K562 (cell line): ENCODE results near the gene SYPL2. TPM values are rescaled to one million over a fixed set of nuclear protein-coding genes. Genes with fewer than 3 reads are reported as not detected.
A peak's percentile ranks its signal among the peaks of the same experiment; 100 is the strongest.

Experiments used
- ARNT ChIP-seq, 2 experiments: fragments of 450-650 bp; IDR thresholded peaks; 2 replicates each; pipeline ENCODE4 v1.6.1; 2016; ENCODE audit warnings: mild to moderate bottlenecking in 1 of 2
- BCOR ChIP-seq: fragments of 450-650 bp; IDR thresholded peaks from 2 replicates; pipeline ENCODE4 v1.6.1; 2016
- CCAR2 ChIP-seq: fragments of 200-400 bp; formaldehyde crosslinking; IDR thresholded peaks from 2 replicates; pipeline ENCODE4 v1.6.1; 2017; ENCODE audit warnings: mild to moderate bottlenecking, low read depth, low read length
- CHCHD3 ChIP-seq: fragments of 250-450 bp; sonication (Bioruptor Pico); IDR thresholded peaks from 2 replicates; pipeline ENCODE4 v2.1.2; 2022; ENCODE audit warnings: mild to moderate bottlenecking
- GATA2 ChIP-seq: sonication (generic); formaldehyde crosslinking; IDR thresholded peaks from 2 replicates; pipeline ENCODE4 v1.4.0; 2020; ENCODE audit warnings: mild to moderate bottlenecking, missing genetic modification reagents
- IRF2 ChIP-seq: sonication (generic); formaldehyde crosslinking; IDR thresholded peaks from 2 replicates; pipeline ENCODE4 v1.8.1; 2022; ENCODE audit warnings: mild to moderate bottlenecking, missing genetic modification reagents
- MTF1 ChIP-seq: fragments of 250-450 bp; sonication (Bioruptor Pico); IDR thresholded peaks from 2 replicates; pipeline ENCODE4 v1.9.0; 2021; ENCODE audit warnings: moderate library complexity, mild to moderate bottlenecking, inconsistent platforms, borderline replicate concordance
- NFATC3 ChIP-seq: fragments of 450-650 bp; IDR thresholded peaks from 2 replicates; pipeline ENCODE4 v1.6.1; 2017; ENCODE audit warnings: mild to moderate bottlenecking
- NFXL1 ChIP-seq: fragments of 450-650 bp; formaldehyde crosslinking; IDR thresholded peaks from 2 replicates; pipeline ENCODE4 v1.4.0; 2021; ENCODE audit warnings: mild to moderate bottlenecking
- PBX2 ChIP-seq, 2 experiments: IDR thresholded peaks in 1 of 2; conservative IDR thresholded peaks in 1 of 2; 2 replicates each; pipeline ENCODE4 v1.6.1; 2016; ENCODE audit warnings: low read depth in 2 of 2, mild to moderate bottlenecking in 1 of 2, missing compliant biosample characterization in 1 of 2, missing genetic modification characterization in 1 of 2, moderate library complexity in 1 of 2
- POLR2AphosphoS5 ChIP-seq: IDR thresholded peaks from 2 replicates; pipeline ENCODE4 v1.6.1; 2011; ENCODE audit warnings: mild to moderate bottlenecking, low read depth, low read length, moderate library complexity; ENCODE audit not compliant: control insufficient read depth, insufficient read depth
- SMARCE1 ChIP-seq: fragments of 450-650 bp; IDR thresholded peaks from 2 replicates; pipeline ENCODE4 v1.7.1; 2016; ENCODE audit warnings: mild to moderate bottlenecking
- SP2 ChIP-seq: IDR thresholded peaks from 2 replicates; pipeline ENCODE4 v1.6.1; 2011; ENCODE audit warnings: mild to moderate bottlenecking, low read depth, low read length, moderate library complexity; ENCODE audit not compliant: poor library complexity, severe bottlenecking; ENCODE audit errors: extremely low read depth
- THAP7 ChIP-seq: fragments of 250-450 bp; sonication (Bioruptor Pico); IDR thresholded peaks from 2 replicates; pipeline ENCODE4 v1.5.0; 2021
- USF2 ChIP-seq: sonication (generic); formaldehyde crosslinking; IDR thresholded peaks from 2 replicates; pipeline ENCODE4 v1.5.0; 2020; ENCODE audit warnings: missing genetic modification reagents
- ZBTB12 ChIP-seq: fragments of 250-450 bp; sonication (Bioruptor Pico); IDR thresholded peaks from 2 replicates; pipeline ENCODE4 v1.4.0; 2020
- ZBTB7A ChIP-seq: IDR thresholded peaks from 2 replicates; pipeline ENCODE4 v1.6.1; 2011; ENCODE audit warnings: low read depth, mild to moderate bottlenecking, low read length, moderate library complexity, borderline replicate concordance; ENCODE audit not compliant: control insufficient read depth
- ZNF146 ChIP-seq: IDR thresholded peaks from one replicate; pipeline ENCODE4 v1.6.1; 2018; ENCODE audit warnings: missing compliant biosample characterization; ENCODE audit not compliant: unreplicated experiment
- polyA plus RNA-seq, 8 experiments: library from polyadenylated mRNA; depleted of rRNA in 4 of 8; stranded (reverse) in 5 of 8; unstranded in 3 of 8; fragments of >200 nt; fragmentation: Nextera tagmentation in 2 of 8; fragmentation: Illumina TruSeq in 1 of 8; extraction: Ambion mirVana in 2 of 8; extraction: Trizol in 1 of 8; gene quantifications; 2 replicates each; pipeline versions ENCODE4 v1.2.1 to v1.2.3, GENCODE V29; 2011 to 2014; ENCODE audit warnings: inconsistent platforms in 1 of 8, missing spikeins in 1 of 8
- total RNA-seq, 7 experiments: library from RNA; depleted of rRNA in 6 of 7; stranded (reverse); fragments of >200 nt in 6 of 7; fragmentation: Illumina TruSeq in 2 of 7; extraction: Trizol in 2 of 7; gene quantifications; 2 replicates each; pipeline versions ENCODE4 v1.2.1 to v1.2.3, GENCODE V29; 2011 to 2021; ENCODE audit warnings: low replicate concordance in 1 of 7

Gene SYPL2
- total and polyA plus RNA-seq, 9 of the 15 experiments (the other 6 are each of a cell fraction or from before 2014, with no cell fraction given), result 0.03 to 0.20 (median 0.07) TPM; not detected in 2

GRCh38 chr1:109483672-109484518 lies 17.5 kb downstream of the SYPL2 start, which contains the start of gene ATXN7L2 (continued):
- TF ChIP-seq THAP7 (no peak), NFXL1 (no peak), MTF1 (0 out of 2 replicates have a peak, but pooled peaks have one; percentile 1), SP2 (no peak), BCOR (peak; percentile 90), SMARCE1 (peak; percentile 61; the same call in 1 of the 2 replicates), POLR2AphosphoS5 (peak; percentile 65; the same call in 1 of the 2 replicates), ZNF146 (CRISPR knock-in tag) (no peak), ZBTB12 (CRISPR knock-in tag) (peak; percentile 29; the same call in 1 of the 2 replicates), USF2 (CRISPR knock-in tag) (no peak), ARNT (IDR thresholded peaks at IDR 0.05) (peak in 1 of 2 experiments; percentile 90; a peak in 3 of 4 replicates), GATA2 (CRISPR knock-in tag) (no peak), ZBTB7A (peak; percentile 96), CHCHD3 (CRISPR knock-in tag) (no peak), IRF2 (CRISPR knock-in tag) (no peak), PBX2 (CRISPR knock-in tag; IDR thresholded peaks at IDR 0.05; ENCODE audit: low read depth) (no peak), PBX2 (tag; conservative IDR thresholded peaks at IDR 0.05; ENCODE audit: low read depth) (no peak), CCAR2 (no peak), NFATC3 (no peak)
